CD4-positive, CD25-positive, alpha-beta regulatory T cell (primary cell): Measurements from ENCODE around the gene RGS7. TPM values are rescaled to one million over a fixed set of nuclear protein-coding genes. Genes with fewer than 3 reads are reported as not detected.
"Not testable (repeated sequence)": the region's sequence is repeated elsewhere in the genome, so short reads cannot be mapped to it uniquely, and the experiment has no call there.

Source experiments
- ATAC-seq, 2 donors: fragments of 150-1000 bp; cut with Tn5 transposase; one replicate each; pipeline ENCODE4 v1.10.0; 2021; ENCODE audit warnings: low read depth in 2 of 2, moderate number of reproducible peaks in 2 of 2, moderate library complexity in 1 of 2
- DNase-seq, 3 donors: peaks; one replicate each; pipeline versions ENCODE4 v3.0.0 to v3.0.0-alpha.2; 2012 to 2022; ENCODE audit warnings: mixed read lengths in 1 of 3
- H3K27ac ChIP-seq: one replicate; pipeline ENCODE4 v1.7.0; 2013; ENCODE audit warnings: mild to moderate bottlenecking, low read length; ENCODE audit not compliant: insufficient read depth, poor library complexity, severe bottlenecking
- H3K27me3 ChIP-seq: one replicate; pipeline ENCODE4 v1.7.0; 2013; ENCODE audit warnings: low read length; ENCODE audit not compliant: control insufficient read depth, insufficient read depth
- H3K36me3 ChIP-seq: one replicate; pipeline ENCODE4 v1.7.0; 2013; ENCODE audit warnings: mild to moderate bottlenecking, low read length, moderate library complexity; ENCODE audit not compliant: control insufficient read depth, insufficient read depth
- H3K4me1 ChIP-seq: 2 replicates; pipeline ENCODE4 v1.7.0; 2013; ENCODE audit warnings: mild to moderate bottlenecking, low read length; ENCODE audit not compliant: insufficient read depth, control insufficient read depth, poor library complexity, severe bottlenecking
- H3K4me3 ChIP-seq: one replicate; pipeline ENCODE4 v1.7.0; 2013; ENCODE audit warnings: low read depth, mild to moderate bottlenecking, low read length, moderate library complexity
- H3K9me3 ChIP-seq, 2 experiments: 1 replicate in 1 of 2; 2 replicates in 1 of 2; pipeline ENCODE4 v1.7.0; 2013; ENCODE audit warnings: low read length in 2 of 2, mild to moderate bottlenecking in 1 of 2, moderate library complexity in 1 of 2; ENCODE audit not compliant: control insufficient read depth in 2 of 2
- H3K27ac Mint-ChIP-seq, 3 donors: one replicate each; pipeline ENCODE4 v1.8.0; 2020 to 2022; ENCODE audit warnings: mild to moderate bottlenecking in 3 of 3, mixed read lengths in 3 of 3, moderate library complexity in 2 of 3
- H3K27me3 Mint-ChIP-seq: one replicate; pipeline ENCODE4 v1.8.0; 2022; ENCODE audit warnings: mild to moderate bottlenecking, mixed read lengths
- H3K36me3 Mint-ChIP-seq: one replicate; pipeline ENCODE4 v1.8.0; 2020; ENCODE audit warnings: mixed read lengths
- H3K4me1 Mint-ChIP-seq, 4 donors: one replicate each; pipeline ENCODE4 v1.8.0; 2020 to 2022; ENCODE audit warnings: mixed read lengths in 4 of 4, mild to moderate bottlenecking in 1 of 4
- H3K4me3 Mint-ChIP-seq, 4 donors: one replicate each; pipeline ENCODE4 v1.8.0; 2020 to 2022; ENCODE audit warnings: mild to moderate bottlenecking in 4 of 4, mixed read lengths in 4 of 4, moderate library complexity in 3 of 4
- H3K9me3 Mint-ChIP-seq, 7 donors: one replicate each; pipeline ENCODE4 v1.8.0; 2020 to 2022; ENCODE audit warnings: mixed read lengths in 7 of 7, mild to moderate bottlenecking in 3 of 7, moderate library complexity in 2 of 7
- polyA plus RNA-seq, 4 donors: library from polyadenylated mRNA; unstranded; fragments of 300-500 nt; fragmentation: Illumina TruSeq; gene quantifications; one replicate each; pipeline ENCODE4 v1.2.3, GENCODE V29; 2021
- total RNA-seq: library from RNA; stranded (reverse); gene quantifications from one replicate; pipeline ENCODE4 v1.2.3, GENCODE V29; 2022

Gene RGS7
- total and polyA plus RNA-seq, 5 donors from 2014 or later = not detected

- not testable (repeated sequence) for H3K4me3 Mint-ChIP-seq, H3K4me3 ChIP-seq, ATAC-seq, H3K9me3 ChIP-seq, H3K27me3 Mint-ChIP-seq, H3K27ac Mint-ChIP-seq, H3K27ac ChIP-seq, H3K36me3 ChIP-seq, H3K4me1 Mint-ChIP-seq, H3K4me1 ChIP-seq, H3K36me3 Mint-ChIP-seq, DNase-seq, H3K27me3 ChIP-seq
- peaks cover 3 to 17% (median 7%) of the 10 kb centered on the region in 7 donors for H3K9me3 Mint-ChIP-seq
Observed at GRCh38 chr1:241220913-241221312, 136.1 kb downstream of the RGS7 start.

GRCh38 chr1:241219449-241219848, 137.6 kb downstream of the RGS7 start:
- H3K27me3 ChIP-seq = no peaks in the 10 kb centered on the region
- Mint-ChIP-seq H3K4me3 (no peak overlapping the region), H3K4me1 (no peaks in the 10 kb centered on the region), H3K36me3 (no peaks in the 10 kb centered on the region), H3K27me3 (no peaks in the 10 kb centered on the region), H3K27ac (no peak overlapping the region), H3K9me3 (peaks cover 0 to 17% (median 9%) of the 10 kb centered on the region in 7 donors)
- no peak overlapping the region for H3K4me3 ChIP-seq
- no peak for DNase-seq
- H3K27ac ChIP-seq = no peak overlapping the region
- no peaks in the 10 kb centered on the region for H3K4me1 ChIP-seq
- no peak for ATAC-seq
- H3K36me3 ChIP-seq = no peaks in the 10 kb centered on the region
- peaks cover 4 to 9% of the 10 kb centered on the region in 2 experiments for H3K9me3 ChIP-seq

GRCh38 chr1:241217516-241217915, 139.5 kb downstream of the RGS7 start:
- Histone ChIP-seq H3K27ac (no peak overlapping the region), H3K9me3 (peaks cover 2 to 9% of the 10 kb centered on the region in 2 experiments), H3K4me1 (no peaks in the 10 kb centered on the region), H3K36me3 (no peaks in the 10 kb centered on the region), H3K27me3 (no peaks in the 10 kb centered on the region), H3K4me3 (no peak overlapping the region)
- no peaks in the 10 kb centered on the region for H3K36me3 Mint-ChIP-seq
- ATAC-seq (no peak), DNase-seq (no peak)
- no peaks in the 10 kb centered on the region for H3K27me3 Mint-ChIP-seq
- peaks cover 0 to 12% (median 8%) of the 10 kb centered on the region in 7 donors for H3K9me3 Mint-ChIP-seq
- no peak overlapping the region for H3K27ac Mint-ChIP-seq
- H3K4me1 Mint-ChIP-seq = no peaks in the 10 kb centered on the region
- no peak overlapping the region for H3K4me3 Mint-ChIP-seq

GRCh38 chr1:241215683-241216082, 141.3 kb downstream of the RGS7 start:
- ATAC-seq (no peak), DNase-seq (no peak)
- Histone ChIP-seq H3K9me3 (peaks cover 2 to 9% of the 10 kb centered on the region in 2 experiments), H3K4me3 (no peak overlapping the region), H3K36me3 (no peaks in the 10 kb centered on the region), H3K4me1 (no peaks in the 10 kb centered on the region), H3K27ac (no peak overlapping the region), H3K27me3 (no peaks in the 10 kb centered on the region)
- Mint-ChIP-seq H3K36me3 (no peaks in the 10 kb centered on the region), H3K4me3 (no peak overlapping the region), H3K9me3 (peaks cover 0 to 11% (median 4%) of the 10 kb centered on the region in 7 donors), H3K27me3 (no peaks in the 10 kb centered on the region), H3K4me1 (no peaks in the 10 kb centered on the region), H3K27ac (no peak overlapping the region)

- no peaks in the 10 kb centered on the region for H3K27me3 ChIP-seq
- no peaks in the 10 kb centered on the region for H3K4me1 Mint-ChIP-seq
- peaks cover 0 to 11% (median 4%) of the 10 kb centered on the region in 7 donors for H3K9me3 Mint-ChIP-seq
- no peaks in the 10 kb centered on the region for H3K36me3 Mint-ChIP-seq
- no peaks in the 10 kb centered on the region for H3K36me3 ChIP-seq
- DNase-seq = no peak
- no peak overlapping the region for H3K27ac ChIP-seq
- no peak for ATAC-seq
- H3K27ac Mint-ChIP-seq = no peak overlapping the region
- H3K4me3 Mint-ChIP-seq = no peak overlapping the region
- no peaks in the 10 kb centered on the region for H3K4me1 ChIP-seq
- H3K9me3 ChIP-seq = peaks cover 2 to 9% of the 10 kb centered on the region in 2 experiments
- no peaks in the 10 kb centered on the region for H3K27me3 Mint-ChIP-seq
- H3K4me3 ChIP-seq = no peak overlapping the region
Observed at GRCh38 chr1:241215203-241215602, 141.8 kb downstream of the RGS7 start.

DNA sequence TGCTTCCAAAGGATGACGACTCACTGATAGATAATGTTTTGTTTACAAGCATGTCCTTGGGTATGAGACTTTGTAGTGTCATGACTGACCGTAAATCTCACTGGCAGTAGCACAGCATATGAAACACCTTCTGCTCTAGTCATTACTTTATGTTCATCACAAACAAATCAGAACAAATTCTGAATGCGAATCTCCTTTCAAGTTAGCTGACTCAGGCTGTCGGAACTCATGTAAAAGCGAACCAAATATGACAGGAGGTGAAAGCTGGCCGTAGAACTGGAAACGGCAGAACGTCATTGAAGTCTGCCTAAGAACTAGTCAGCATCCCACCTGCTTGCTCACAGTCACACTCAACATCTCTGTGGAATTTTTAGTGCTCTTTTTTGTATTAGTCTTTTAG, 143.9 kb downstream of the RGS7 start:
- Mint-ChIP-seq H3K4me1 (no peaks in the 10 kb centered on the region), H3K4me3 (no peak overlapping the region), H3K27ac (no peak overlapping the region), H3K27me3 (no peaks in the 10 kb centered on the region), H3K36me3 (no peaks in the 10 kb centered on the region), H3K9me3 (peaks cover 0 to 10% (median 5%) of the 10 kb centered on the region in 7 donors)
- Histone ChIP-seq H3K27ac (no peak overlapping the region), H3K9me3 (peaks cover 2 to 9% of the 10 kb centered on the region in 2 experiments), H3K4me1 (no peaks in the 10 kb centered on the region), H3K4me3 (no peak overlapping the region), H3K27me3 (no peaks in the 10 kb centered on the region), H3K36me3 (no peaks in the 10 kb centered on the region)
- no peak for ATAC-seq
- DNase-seq = no peak

DNA sequence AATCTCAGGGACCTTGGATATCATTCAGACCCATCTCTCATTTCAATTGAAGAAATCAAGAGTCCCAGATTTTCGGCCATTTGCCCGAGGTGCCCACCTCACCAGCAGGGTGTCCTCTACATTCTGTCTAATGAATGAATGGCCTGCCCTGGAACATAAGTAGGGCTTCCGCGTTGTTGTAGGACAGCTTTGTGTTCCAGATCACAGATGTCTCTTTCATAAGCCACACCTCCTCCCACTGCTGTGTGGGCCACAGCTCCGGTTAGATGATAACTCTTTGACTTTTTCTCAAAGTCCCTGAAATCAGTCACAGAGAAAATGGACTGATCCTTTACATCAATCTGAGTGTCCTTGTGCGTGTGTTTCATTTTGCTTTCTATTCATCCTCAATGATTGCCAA, 144.4 kb downstream of the RGS7 start:
- Mint-ChIP-seq H3K27me3 (no peaks in the 10 kb centered on the region), H3K4me3 (no peak overlapping the region), H3K9me3 (peaks cover 0 to 11% (median 5%) of the 10 kb centered on the region in 7 donors), H3K27ac (no peak overlapping the region), H3K4me1 (no peaks in the 10 kb centered on the region), H3K36me3 (no peaks in the 10 kb centered on the region)
- Histone ChIP-seq H3K36me3 (no peaks in the 10 kb centered on the region), H3K4me1 (no peaks in the 10 kb centered on the region), H3K27ac (no peak overlapping the region), H3K4me3 (no peak overlapping the region), H3K9me3 (peaks cover 2 to 9% of the 10 kb centered on the region in 2 experiments), H3K27me3 (no peaks in the 10 kb centered on the region)
- ATAC-seq (no peak), DNase-seq (no peak)

GRCh38 chr1:241208910-241209379, 148.1 kb downstream of the RGS7 start:
- Histone ChIP-seq H3K27me3 (no peaks in the 10 kb centered on the region), H3K36me3 (no peaks in the 10 kb centered on the region), H3K9me3 (no peaks in the 10 kb centered on the region), H3K4me1 (no peaks in the 10 kb centered on the region), H3K27ac (no peak overlapping the region), H3K4me3 (no peak overlapping the region)
- DNase-seq (no peak), ATAC-seq (no peak)
- Mint-ChIP-seq H3K36me3 (no peaks in the 10 kb centered on the region), H3K4me3 (no peak overlapping the region), H3K27ac (no peak overlapping the region), H3K27me3 (no peaks in the 10 kb centered on the region), H3K4me1 (no peaks in the 10 kb centered on the region), H3K9me3 (peaks cover 0 to 16% (median 6%) of the 10 kb centered on the region in 7 donors)
